ENCODE measurements around the gene RNF39.

DNA sequence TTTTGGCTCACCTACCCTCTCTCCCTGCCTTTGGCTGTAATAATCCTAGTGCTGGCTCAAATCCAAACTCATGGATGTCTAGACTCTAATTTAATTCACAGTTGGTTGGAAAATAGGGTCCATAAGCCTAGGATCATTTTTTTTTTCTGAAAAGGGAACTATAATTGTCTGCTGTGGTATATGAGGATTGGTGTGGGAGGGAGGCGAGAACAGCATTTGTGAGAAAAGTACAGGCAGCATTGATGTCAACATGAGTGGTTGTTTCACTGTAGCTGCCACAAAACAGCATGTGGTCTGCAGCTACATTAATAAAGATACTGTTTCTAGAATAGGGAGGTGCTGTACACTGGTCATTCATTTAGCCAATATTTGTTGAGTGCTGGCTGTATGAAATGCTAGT is 33.1 kb downstream of the RNF39 start:
- TF ChIP-seq POLR2AphosphoS5 (IDR thresholded peaks at IDR 0.05; ENCODE audit: low read depth) (no peak), EZH2 (IDR thresholded peaks at IDR 0.05; ENCODE audit: low read depth, unreplicated experiment) (no peak), JUNB (IDR thresholded peaks at IDR 0.05; ENCODE audit: unreplicated experiment) (no peak), EZH2phosphoT487 (IDR thresholded peaks at IDR 0.05; ENCODE audit: unreplicated experiment) (no peak), STAT1 (IDR thresholded peaks at IDR 0.05; ENCODE audit: unreplicated experiment) (no peak), ZNF114 (CRISPR knock-in tag; IDR thresholded peaks at IDR 0.05) (no peak), CREB1 (CRISPR knock-in tag; IDR thresholded peaks at IDR 0.05; ENCODE audit: low read depth) (no peak)
- TF ChIP-seq, protein P1, sequence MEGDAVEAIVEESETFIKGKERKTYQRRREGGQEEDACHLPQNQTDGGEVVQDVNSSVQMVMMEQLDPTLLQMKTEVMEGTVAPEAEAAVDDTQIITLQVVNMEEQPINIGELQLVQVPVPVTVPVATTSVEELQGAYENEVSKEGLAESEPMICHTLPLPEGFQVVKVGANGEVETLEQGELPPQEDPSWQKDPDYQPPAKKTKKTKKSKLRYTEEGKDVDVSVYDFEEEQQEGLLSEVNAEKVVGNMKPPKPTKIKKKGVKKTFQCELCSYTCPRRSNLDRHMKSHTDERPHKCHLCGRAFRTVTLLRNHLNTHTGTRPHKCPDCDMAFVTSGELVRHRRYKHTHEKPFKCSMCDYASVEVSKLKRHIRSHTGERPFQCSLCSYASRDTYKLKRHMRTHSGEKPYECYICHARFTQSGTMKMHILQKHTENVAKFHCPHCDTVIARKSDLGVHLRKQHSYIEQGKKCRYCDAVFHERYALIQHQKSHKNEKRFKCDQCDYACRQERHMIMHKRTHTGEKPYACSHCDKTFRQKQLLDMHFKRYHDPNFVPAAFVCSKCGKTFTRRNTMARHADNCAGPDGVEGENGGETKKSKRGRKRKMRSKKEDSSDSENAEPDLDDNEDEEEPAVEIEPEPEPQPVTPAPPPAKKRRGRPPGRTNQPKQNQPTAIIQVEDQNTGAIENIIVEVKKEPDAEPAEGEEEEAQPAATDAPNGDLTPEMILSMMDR (conservative IDR thresholded peaks at IDR 0.05; ENCODE audit: low read depth in 2 of 2): no peak
- TF ChIP-seq, protein P2, sequence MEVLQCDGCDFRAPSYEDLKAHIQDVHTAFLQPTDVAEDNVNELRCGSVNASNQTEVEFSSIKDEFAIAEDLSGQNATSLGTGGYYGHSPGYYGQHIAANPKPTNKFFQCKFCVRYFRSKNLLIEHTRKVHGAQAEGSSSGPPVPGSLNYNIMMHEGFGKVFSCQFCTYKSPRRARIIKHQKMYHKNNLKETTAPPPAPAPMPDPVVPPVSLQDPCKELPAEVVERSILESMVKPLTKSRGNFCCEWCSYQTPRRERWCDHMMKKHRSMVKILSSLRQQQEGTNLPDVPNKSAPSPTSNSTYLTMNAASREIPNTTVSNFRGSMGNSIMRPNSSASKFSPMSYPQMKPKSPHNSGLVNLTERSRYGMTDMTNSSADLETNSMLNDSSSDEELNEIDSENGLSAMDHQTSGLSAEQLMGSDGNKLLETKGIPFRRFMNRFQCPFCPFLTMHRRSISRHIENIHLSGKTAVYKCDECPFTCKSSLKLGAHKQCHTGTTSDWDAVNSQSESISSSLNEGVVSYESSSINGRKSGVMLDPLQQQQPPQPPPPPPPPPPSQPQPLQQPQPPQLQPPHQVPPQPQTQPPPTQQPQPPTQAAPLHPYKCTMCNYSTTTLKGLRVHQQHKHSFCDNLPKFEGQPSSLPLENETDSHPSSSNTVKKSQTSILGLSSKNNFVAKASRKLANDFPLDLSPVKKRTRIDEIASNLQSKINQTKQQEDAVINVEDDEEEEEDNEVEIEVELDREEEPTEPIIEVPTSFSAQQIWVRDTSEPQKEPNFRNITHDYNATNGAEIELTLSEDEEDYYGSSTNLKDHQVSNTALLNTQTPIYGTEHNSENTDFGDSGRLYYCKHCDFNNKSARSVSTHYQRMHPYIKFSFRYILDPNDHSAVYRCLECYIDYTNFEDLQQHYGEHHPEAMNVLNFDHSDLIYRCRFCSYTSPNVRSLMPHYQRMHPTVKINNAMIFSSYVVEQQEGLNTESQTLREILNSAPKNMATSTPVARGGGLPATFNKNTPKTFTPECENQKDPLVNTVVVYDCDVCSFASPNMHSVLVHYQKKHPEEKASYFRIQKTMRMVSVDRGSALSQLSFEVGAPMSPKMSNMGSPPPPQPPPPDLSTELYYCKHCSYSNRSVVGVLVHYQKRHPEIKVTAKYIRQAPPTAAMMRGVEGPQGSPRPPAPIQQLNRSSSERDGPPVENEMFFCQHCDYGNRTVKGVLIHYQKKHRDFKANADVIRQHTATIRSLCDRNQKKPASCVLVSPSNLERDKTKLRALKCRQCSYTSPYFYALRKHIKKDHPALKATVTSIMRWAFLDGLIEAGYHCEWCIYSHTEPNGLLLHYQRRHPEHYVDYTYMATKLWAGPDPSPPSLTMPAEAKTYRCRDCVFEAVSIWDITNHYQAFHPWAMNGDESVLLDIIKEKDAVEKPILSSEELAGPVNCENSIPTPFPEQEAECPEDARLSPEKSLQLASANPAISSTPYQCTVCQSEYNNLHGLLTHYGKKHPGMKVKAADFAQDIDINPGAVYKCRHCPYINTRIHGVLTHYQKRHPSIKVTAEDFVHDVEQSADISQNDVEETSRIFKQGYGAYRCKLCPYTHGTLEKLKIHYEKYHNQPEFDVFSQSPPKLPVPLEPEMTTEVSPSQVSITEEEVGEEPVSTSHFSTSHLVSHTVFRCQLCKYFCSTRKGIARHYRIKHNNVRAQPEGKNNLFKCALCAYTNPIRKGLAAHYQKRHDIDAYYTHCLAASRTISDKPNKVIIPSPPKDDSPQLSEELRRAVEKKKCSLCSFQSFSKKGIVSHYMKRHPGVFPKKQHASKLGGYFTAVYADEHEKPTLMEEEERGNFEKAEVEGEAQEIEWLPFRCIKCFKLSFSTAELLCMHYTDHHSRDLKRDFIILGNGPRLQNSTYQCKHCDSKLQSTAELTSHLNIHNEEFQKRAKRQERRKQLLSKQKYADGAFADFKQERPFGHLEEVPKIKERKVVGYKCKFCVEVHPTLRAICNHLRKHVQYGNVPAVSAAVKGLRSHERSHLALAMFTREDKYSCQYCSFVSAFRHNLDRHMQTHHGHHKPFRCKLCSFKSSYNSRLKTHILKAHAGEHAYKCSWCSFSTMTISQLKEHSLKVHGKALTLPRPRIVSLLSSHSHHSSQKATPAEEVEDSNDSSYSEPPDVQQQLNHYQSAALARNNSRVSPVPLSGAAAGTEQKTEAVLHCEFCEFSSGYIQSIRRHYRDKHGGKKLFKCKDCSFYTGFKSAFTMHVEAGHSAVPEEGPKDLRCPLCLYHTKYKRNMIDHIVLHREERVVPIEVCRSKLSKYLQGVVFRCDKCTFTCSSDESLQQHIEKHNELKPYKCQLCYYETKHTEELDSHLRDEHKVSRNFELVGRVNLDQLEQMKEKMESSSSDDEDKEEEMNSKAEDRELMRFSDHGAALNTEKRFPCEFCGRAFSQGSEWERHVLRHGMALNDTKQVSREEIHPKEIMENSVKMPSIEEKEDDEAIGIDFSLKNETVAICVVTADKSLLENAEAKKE (CRISPR knock-in tag; IDR thresholded peaks at IDR 0.05): no peak
- TF ChIP-seq, protein P3, sequence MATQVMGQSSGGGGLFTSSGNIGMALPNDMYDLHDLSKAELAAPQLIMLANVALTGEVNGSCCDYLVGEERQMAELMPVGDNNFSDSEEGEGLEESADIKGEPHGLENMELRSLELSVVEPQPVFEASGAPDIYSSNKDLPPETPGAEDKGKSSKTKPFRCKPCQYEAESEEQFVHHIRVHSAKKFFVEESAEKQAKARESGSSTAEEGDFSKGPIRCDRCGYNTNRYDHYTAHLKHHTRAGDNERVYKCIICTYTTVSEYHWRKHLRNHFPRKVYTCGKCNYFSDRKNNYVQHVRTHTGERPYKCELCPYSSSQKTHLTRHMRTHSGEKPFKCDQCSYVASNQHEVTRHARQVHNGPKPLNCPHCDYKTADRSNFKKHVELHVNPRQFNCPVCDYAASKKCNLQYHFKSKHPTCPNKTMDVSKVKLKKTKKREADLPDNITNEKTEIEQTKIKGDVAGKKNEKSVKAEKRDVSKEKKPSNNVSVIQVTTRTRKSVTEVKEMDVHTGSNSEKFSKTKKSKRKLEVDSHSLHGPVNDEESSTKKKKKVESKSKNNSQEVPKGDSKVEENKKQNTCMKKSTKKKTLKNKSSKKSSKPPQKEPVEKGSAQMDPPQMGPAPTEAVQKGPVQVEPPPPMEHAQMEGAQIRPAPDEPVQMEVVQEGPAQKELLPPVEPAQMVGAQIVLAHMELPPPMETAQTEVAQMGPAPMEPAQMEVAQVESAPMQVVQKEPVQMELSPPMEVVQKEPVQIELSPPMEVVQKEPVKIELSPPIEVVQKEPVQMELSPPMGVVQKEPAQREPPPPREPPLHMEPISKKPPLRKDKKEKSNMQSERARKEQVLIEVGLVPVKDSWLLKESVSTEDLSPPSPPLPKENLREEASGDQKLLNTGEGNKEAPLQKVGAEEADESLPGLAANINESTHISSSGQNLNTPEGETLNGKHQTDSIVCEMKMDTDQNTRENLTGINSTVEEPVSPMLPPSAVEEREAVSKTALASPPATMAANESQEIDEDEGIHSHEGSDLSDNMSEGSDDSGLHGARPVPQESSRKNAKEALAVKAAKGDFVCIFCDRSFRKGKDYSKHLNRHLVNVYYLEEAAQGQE (IDR thresholded peaks at IDR 0.05; ENCODE audit: unreplicated experiment): no peak
- TF ChIP-seq, protein P4, sequence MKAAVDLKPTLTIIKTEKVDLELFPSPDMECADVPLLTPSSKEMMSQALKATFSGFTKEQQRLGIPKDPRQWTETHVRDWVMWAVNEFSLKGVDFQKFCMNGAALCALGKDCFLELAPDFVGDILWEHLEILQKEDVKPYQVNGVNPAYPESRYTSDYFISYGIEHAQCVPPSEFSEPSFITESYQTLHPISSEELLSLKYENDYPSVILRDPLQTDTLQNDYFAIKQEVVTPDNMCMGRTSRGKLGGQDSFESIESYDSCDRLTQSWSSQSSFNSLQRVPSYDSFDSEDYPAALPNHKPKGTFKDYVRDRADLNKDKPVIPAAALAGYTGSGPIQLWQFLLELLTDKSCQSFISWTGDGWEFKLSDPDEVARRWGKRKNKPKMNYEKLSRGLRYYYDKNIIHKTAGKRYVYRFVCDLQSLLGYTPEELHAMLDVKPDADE (IDR thresholded peaks at IDR 0.05): no peak
